Measurements from ENCODE around the gene GRK1.
"Not testable (repeated sequence)": the region's sequence is repeated elsewhere in the genome, so short reads cannot be mapped to it uniquely, and the experiment has no call there.

The GRK1 gene

GRCh38 chr13:113666951-113667701 is at the start of gene GRK1:
Gene GRK1 (plus strand): TSS chr13:113667219. CDS start chr13:113667387, 168 bp downstream.
- in situ Hi-C loops (cut with HindIII; ENCODE audit: low pct_ligation_motif_present, low pct_unique_long_range_greater_than_20kb, low sequenced_read_pairs) = no loop called here
- DNase-seq = no peak

- DNase-seq = no peak
- in situ Hi-C loops (cut with HindIII; ENCODE audit: low pct_ligation_motif_present, low pct_unique_long_range_greater_than_20kb, low sequenced_read_pairs) = no loop called here
Observed at GRCh38 chr13:113617961-113618360, 49.1 kb upstream of the GRK1 start.

GRCh38 chr13:113618455-113618854 is 48.6 kb upstream of the GRK1 start:
- in situ Hi-C loops (cut with HindIII; ENCODE audit: low pct_ligation_motif_present, low pct_unique_long_range_greater_than_20kb, low sequenced_read_pairs) = no loop called here
- DNase-seq = no peak

- in situ Hi-C loops (cut with HindIII; ENCODE audit: low pct_ligation_motif_present, low pct_unique_long_range_greater_than_20kb, low sequenced_read_pairs) = no loop called here
- no peak for DNase-seq
Observed at GRCh38 chr13:113620036-113620796, 46.8 kb upstream of the GRK1 start.

DNA sequence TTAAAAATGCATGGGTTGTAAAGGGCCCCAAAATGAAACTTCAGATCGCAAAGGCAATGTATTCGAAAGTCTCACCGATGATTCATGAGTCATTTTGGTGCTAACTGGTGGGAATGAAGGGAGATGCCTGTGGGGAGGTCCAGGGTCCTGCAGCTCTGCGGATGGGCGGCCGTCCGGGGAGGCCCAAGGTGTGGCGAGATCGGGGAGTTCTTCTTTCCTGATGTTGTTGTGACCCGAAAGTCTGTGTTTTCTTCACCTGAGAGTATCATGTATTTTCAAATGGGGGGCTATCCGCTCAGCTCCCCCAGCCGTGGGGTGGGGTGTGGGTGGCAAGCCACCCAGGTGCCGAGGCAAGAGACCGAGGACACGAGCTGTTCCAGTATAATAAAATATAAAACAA is 46.0 kb upstream of the GRK1 start:
- in situ Hi-C loops (cut with HindIII; ENCODE audit: low pct_ligation_motif_present, low pct_unique_long_range_greater_than_20kb, low sequenced_read_pairs) = no loop called here
- DNase-seq = no peak

- DNase-seq = peak; percentile 4
- in situ Hi-C loops (cut with HindIII; ENCODE audit: low pct_ligation_motif_present, low pct_unique_long_range_greater_than_20kb, low sequenced_read_pairs) = not testable (repeated sequence)
Observed at GRCh38 chr13:113621498-113621897, 45.5 kb upstream of the GRK1 start.

DNA sequence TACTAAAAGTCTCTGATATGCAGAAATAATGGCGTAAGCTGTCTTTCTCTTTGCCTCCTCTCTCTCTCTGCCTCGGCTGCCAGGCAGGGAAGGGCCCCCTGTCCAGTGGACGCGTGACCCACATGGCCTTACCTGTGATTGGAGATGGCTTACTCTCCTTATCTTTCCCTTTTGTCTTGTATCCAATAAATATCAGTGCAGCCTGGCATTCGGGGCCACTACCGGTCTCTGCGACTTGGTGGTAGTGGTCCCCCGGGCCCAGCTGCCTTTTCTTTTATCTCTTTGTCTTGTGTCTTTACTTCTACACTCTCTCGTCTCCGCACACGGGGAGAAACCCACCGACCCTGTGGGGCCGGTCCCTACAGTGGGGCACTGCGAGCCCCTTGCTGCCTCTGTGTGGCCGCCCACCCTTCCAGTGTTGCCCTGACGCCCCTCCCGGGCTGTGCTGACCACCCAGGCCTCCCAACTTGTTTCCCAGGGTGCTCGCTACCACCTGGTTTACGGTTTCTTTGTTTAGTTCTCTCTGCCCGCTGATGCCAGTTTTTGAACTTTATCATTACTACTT is 45.0 kb upstream of the GRK1 start:
- DNase-seq; in situ Hi-C loops (cut with HindIII; ENCODE audit: low pct_ligation_motif_present, low pct_unique_long_range_greater_than_20kb, low sequenced_read_pairs): not testable (repeated sequence)

GRCh38 chr13:113622791-113623490 is 44.1 kb upstream of the GRK1 start:
- no peak for DNase-seq
- in situ Hi-C loops (cut with HindIII; ENCODE audit: low pct_ligation_motif_present, low pct_unique_long_range_greater_than_20kb, low sequenced_read_pairs) = no loop called here

DNA sequence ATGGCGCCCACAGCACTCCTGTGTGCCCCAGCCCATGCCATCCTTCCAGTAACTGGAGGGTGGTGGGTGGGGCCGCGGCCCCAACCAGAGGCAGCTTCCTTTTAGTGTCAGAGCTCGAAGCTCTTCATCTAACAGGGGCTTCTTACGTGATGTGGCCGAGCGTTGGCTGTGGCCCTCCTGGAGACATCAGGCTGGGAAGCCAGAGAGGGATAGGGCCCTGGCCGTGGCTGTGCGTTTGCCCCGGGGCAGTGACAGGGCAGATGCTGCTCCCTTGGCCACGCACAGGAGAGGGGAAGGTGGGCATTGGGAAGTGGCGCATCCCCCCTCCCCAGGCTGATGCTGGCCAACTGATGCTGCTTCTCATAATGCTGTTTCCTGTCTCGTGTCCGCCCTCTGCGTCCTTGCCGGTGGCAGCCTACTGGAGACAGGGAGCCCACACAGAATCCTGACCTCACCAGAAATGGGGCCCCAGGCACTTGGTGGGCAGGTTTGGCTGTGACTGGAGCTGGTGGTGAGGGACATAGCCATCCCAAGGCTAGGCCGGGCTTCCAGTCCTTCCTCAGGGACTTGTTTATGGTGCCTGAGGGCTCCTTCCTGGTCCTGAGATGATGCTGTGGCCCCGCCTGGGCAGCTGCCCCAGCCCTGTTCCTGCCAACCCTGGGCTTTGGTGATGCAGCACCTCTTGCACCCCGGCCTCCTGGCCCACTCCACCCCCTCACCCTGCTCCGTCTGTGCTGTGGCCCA is 43.4 kb upstream of the GRK1 start:
- DNase-seq = no peak
- in situ Hi-C loops (cut with HindIII; ENCODE audit: low pct_ligation_motif_present, low pct_unique_long_range_greater_than_20kb, low sequenced_read_pairs) = no loop called here

- in situ Hi-C loops (cut with HindIII; ENCODE audit: low pct_ligation_motif_present, low pct_unique_long_range_greater_than_20kb, low sequenced_read_pairs) = no loop called here
- DNase-seq = no peak
Observed at GRCh38 chr13:113624235-113624587, 42.8 kb upstream of the GRK1 start.

- in situ Hi-C loops (cut with HindIII; ENCODE audit: low pct_ligation_motif_present, low pct_unique_long_range_greater_than_20kb, low sequenced_read_pairs); DNase-seq: not testable (repeated sequence)
Observed at GRCh38 chr13:113624640-113625304, 42.2 kb upstream of the GRK1 start.

DNA sequence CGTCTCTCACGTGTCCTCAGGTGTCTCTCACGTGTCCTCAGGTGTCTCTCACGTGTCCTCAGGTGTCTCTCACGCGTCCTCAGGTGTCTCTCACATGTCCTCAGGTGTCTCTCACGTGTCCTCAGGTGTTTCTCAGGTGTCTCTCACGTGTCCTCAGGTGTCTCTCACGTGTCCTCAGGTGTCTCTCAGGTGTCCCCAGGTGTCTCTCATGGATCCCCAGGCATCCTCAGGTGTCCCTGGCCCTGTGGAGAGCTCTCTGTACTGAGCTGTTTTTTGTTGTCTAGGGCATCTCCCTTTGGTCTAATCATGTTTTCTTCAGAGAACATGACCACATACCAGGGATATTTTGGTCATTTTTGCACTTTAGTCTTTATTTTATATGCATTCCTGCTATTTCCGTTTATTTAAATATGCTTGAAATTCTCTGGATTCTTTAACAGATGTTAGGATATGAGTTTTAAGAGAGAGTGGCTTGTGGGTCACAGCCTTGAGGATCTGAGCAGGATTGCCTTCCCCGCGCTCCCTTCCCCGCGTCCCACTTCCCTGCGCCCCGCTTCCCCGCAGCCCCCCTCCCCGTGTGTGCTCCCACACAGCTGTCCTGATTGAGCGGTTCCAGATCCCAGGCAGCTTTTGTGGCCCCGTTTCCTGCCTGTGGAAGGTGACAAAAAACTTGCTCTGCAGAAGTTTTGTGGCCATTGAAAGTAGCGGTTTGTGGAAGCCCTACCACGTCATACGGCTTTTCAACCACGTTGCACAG is 40.9 kb upstream of the GRK1 start:
- DNase-seq = no peak
- in situ Hi-C loops (cut with HindIII; ENCODE audit: low pct_ligation_motif_present, low pct_unique_long_range_greater_than_20kb, low sequenced_read_pairs) = no loop called here

DNA sequence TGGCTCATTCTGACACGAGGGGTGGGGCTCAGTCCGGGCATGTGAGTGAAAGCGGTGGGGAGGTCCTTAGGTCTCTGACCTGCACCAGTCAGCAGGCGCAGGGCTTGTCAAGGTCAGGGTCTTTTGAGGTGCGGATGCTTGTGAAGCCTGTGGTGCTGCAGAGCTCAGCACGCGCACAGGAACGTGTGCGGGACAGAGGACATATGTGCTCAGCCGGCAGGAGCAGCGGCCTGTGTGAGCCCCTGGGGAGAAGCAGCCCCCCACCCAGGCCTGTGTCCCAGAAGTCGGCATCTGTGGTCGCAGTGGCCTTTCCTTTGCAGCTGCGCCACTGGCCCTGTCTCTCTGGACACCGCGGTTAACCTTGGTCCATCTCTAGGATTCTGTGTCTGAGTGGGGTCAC is 39.9 kb upstream of the GRK1 start:
- no peak for DNase-seq
- in situ Hi-C loops (cut with HindIII; ENCODE audit: low pct_ligation_motif_present, low pct_unique_long_range_greater_than_20kb, low sequenced_read_pairs) = no loop called here

DNA sequence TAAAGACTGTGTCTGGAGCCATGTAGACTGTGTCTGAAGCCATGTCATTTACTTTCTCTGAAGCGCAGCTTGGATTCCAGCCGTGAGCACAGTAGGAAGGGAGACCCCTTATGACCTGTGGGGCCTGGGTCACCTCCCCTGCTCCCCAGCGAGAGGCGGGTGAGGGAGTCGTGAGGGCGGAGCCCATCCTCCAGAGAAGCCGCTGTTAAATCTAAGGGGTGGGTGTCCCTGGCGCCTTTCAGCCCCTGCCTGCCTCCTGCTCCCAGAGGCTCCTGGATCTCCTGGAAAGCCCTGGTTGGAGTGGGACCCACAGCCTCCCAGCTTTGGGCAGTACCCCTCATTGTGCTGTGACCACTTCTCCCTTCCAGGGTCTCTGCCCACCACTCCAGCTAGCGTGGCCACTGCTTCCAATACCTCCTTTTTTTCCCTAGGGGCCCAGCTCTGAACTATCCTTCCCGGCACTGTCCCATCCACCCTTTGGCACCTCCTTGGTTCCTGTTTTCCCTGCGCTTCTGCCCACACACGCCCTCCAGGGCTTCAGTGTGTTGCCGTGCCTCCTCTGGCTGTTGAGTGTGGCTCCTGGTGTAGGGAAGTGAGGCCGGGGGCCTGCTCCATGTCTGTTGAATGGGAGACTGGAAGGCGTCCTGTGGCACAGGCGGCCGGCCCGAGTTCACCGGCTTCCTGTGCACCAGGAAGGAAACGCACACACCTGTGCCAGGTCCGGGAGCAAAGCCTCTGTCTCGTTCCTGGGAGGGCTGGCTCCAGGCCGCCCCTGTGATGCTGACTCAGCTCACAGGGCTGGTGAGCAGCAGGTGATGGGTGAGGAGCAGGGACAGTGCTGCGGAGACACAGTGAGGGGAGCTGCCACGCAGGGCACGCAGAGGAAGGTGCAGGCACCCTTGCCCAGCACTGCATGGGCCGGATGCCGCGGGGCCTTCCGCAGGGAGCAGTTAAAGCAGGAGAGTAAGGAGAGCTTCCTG is 38.4 kb upstream of the GRK1 start:
- in situ Hi-C loops (cut with HindIII; ENCODE audit: low pct_ligation_motif_present, low pct_unique_long_range_greater_than_20kb, low sequenced_read_pairs) = no loop called here
- no peak for DNase-seq

DNA sequence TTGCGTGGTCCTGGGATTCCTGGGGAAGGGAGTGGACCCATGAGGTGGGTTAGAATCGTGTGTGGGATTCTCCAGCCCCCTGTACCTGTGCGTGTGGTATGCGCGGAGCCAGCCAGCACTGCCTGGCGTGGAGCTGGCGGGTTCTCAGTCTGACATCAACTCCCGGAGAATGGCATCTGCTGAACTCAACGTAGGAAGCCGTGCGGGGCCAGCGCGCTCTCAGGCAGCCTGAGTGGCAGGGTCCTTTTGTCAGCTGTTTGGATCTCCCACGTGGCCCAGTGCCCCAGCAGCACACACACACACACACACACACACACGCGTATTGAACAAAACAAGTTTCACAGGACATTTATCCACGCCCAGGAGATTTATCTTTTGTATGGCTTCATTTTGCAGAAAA is 37.2 kb upstream of the GRK1 start:
- in situ Hi-C loops (cut with HindIII; ENCODE audit: low pct_ligation_motif_present, low pct_unique_long_range_greater_than_20kb, low sequenced_read_pairs) = no loop called here
- DNase-seq = no peak

DNA sequence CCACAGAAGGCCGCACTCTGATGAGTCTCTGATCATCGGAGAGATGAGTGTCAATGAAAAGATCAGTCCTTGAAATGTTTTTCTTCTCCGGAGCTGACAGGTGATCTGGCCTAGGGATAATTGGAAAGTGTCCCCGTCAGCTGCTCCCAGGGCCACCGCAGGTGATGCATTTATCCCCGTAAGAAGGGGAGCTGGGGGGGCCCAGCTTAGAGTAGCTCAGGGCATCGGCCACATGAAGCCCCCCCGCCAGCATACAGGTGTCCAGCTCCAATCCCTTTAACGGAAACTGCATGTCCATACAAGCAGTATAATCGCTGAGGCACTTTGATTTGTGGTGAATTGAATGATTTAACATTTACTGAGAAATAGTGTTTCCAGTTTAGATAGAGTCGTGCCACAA is 36.7 kb upstream of the GRK1 start:
- no peak for DNase-seq
- in situ Hi-C loops (cut with HindIII; ENCODE audit: low pct_ligation_motif_present, low pct_unique_long_range_greater_than_20kb, low sequenced_read_pairs) = no loop called here

All from ACHN (cell line).